HG02970 (cell line): ENCODE results near the gene RAB11FIP3.
"Not testable (repeated sequence)": the region's sequence is repeated elsewhere in the genome, so short reads cannot be mapped to it uniquely, and the experiment has no call there.

Experiments
- ATAC-seq: cut with Tn5 transposase; IDR thresholded peaks from one replicate; pipeline ENCODE4 v1.9.1; 2021; ENCODE audit warnings: mild to moderate bottlenecking, moderate library complexity, moderate number of reproducible peaks; ENCODE audit not compliant: unreplicated experiment, low FRiP score

Gene RAB11FIP3

DNA sequence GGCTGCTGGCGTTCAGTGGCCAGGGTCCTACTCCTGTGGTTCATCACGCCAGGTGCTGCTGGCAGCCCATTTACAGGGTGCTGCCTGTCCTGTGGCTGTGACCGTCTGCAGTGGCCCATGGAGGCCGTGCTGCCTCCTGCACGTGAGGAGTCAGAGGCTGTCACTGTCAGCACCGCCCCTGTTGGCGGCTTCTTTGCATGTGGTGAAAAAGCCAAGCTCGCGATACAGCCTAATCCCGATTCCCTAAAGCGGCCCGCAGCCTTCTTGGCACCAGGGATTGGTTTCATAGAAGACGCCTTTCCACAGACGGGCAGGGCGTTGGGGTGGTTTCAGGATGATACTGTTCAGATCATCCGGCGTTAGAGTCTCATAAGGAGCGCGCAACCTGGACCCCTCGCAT, 35.3 kb downstream of the RAB11FIP3 start:
- ATAC-seq = no peak

DNA sequence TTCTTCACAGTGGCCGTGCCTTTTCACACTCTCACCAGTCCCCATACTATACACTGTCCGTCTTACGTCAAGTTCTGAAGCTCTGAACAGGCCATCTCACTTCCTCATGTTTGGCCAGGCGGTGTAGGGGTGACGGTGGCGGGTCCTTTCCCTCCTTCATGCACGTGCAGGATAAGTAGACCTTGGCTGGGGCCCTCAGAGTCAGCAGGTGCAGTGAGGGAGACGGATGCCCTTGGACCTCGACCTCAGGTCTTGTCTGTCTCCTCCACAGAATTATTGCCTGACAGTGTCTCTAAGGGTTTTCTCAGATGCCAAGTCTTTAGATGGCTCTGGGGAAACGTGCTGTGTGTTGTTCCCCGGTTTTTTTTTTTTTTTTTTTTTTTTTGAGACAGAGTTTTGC, 37.6 kb downstream of the RAB11FIP3 start:
- ATAC-seq = no peak

GRCh38 chr16:466651-467050, 41.2 kb downstream of the RAB11FIP3 start:
- ATAC-seq = no peak

GRCh38 chr16:467249-467871, 41.9 kb downstream of the RAB11FIP3 start:
- ATAC-seq = not testable (repeated sequence)

- ATAC-seq = no peak
These were observed 42.8 kb downstream of the RAB11FIP3 start for GRCh38 chr16:468068-468821.

- not testable (repeated sequence) for ATAC-seq
These were observed 44.0 kb downstream of the RAB11FIP3 start for GRCh38 chr16:469459-469858.

DNA sequence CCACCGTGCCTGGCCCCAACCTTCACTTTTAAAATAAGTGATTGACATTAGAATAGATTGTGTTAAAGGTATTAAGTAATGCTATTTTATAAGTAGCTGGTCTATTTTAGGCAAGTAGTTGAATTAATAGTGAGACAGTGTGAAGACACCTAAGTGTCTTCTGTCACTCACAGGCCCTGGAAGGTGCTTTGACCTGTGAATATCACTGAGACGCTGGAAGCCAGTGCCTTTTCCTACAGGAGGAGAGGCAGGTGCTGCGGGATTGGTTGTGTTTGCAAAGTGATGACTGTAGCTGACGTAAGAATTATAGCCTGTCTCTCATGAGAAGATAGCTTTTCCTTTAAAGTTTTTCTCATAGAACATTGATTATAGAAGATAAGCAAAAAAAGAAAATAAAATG, 45.0 kb downstream of the RAB11FIP3 start:
- no peak for ATAC-seq

DNA sequence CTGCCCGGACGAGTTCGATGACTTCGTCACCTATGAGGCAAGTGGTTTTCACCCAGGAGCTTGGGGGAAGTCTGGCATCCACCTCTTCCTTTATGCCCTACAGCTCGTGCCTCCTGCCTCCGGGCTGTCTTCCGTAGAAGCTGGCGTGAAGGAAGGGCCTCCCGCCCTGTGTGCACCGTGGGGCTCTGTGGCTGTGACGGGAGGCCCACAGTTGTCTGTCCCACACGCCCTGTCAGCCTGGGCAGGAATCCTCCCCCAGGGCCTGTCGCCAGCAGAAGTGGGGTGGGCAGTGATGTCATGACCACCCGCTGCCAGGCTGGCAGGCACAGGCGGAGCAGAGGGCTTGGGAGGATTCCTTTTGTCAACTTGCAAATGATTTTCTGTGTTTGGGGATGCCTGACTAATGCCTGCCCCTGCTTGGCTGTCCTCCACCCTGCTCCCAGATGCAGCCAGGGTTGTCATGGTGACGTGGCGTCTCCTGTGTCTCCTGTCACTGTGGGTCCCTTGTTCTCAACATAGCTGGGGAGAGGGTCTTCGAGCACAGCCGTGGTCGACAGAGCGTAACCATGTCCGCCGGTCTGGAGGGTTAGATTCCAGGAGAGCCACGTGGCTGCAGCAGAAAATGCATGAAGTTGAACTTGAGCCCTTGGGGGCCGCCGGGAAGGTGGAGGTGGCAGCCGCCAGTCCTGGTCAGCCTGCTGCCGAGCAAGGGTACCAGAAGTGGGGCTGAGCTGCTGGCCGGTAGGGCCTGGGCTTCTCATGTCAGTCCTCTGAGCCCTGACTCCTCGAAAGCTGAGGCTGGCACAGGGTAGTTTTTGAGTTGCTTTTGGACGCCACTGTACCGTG, 46.1 kb downstream of the RAB11FIP3 start:
- ATAC-seq = no peak

DNA sequence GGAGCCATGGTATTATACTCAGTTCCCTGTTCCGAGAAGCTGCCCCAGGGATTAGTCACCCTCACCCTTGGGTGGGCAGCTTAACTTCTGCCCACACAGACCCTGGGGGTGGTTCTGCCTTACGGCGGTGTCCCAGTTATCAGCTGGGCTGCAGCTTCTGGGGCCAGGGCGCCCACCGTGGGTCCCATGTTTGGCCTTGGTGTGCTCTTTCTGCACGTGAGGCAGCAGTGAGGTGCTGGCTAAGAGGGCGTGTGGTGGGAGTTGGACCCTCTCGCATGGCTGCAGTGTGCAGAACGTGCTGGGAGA, 46.7 kb downstream of the RAB11FIP3 start:
- ATAC-seq = no peak

DNA sequence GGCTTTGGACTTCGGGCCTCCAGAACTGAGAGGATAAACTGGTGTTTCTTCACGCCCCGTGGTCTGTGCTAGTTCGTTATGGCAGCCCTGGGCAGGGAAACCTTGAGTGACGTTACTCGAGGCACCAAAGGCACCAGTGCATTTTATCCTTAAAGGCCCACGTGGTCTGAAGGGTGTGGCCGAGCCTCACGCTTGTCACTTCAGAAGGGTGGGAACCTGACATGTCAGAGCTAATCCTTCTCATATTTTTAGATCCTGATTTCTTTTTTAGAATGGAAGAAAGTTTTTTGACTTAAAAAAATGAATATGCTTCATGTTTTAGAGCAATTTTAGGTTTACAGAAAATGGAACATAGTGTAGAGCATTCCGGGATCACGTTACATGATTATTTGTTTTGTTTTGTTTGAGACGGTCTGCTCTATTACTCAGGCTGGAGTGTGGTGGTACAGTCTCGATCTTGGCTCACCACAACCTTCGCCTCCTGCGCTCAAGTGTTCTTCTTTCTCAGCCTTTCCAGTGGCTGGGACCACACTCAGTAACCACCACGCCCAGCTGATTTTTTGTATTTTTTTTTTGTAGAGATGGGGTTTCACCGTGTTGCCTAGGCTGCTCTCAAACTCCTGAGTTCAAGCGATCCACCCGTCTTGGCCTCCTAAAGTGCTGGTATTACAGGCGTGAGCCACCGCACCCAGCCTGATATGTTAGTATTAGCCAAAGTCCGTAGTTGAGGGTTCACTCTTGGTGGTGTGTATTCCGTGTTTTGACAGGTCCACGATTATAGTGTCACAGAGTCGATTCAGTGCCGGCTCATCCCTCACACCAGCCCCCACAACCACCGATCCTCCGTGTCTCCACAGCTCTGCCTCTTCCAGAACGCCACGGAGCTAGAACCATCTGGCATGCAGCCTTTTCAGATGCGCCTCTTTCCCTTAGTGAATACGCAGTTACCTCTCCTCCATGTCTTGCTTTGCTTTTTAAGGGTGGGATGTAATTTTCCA, 47.9 kb downstream of the RAB11FIP3 start:
- no peak for ATAC-seq

DNA sequence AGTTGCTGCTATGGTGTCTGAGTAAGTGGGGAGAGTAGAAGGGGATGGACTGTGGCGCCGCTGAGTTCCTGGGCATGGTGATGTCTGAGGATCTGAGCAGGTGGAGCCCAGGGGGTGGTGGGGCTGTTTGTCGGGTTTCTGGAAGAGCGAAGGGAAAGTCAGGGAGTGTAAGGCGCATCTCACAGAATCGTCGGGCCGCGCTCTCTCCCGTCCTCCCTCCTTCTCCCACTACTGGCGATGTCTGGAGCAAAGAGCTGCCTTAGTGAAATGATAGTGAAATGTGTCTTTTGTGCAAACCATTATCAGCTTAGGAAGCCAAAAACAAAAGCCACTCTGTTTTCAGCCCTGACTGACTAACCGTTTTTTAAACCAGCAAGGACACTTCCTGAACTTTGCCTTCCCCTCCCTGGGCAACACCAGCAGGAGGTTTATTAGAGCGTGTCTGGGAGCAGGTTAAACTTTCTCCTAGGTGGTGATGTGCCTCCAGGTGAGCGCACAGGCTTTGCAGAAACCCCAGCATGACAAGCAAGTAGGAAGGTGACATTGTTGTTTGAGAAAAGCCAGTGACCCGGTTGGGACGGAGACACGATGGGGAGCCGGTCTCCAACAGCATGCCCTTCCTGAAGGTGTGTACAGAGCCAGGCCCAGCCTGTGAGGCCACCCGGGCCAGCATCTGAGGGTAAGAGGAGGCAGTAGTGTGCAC, 49.1 kb downstream of the RAB11FIP3 start:
- ATAC-seq = no peak

DNA sequence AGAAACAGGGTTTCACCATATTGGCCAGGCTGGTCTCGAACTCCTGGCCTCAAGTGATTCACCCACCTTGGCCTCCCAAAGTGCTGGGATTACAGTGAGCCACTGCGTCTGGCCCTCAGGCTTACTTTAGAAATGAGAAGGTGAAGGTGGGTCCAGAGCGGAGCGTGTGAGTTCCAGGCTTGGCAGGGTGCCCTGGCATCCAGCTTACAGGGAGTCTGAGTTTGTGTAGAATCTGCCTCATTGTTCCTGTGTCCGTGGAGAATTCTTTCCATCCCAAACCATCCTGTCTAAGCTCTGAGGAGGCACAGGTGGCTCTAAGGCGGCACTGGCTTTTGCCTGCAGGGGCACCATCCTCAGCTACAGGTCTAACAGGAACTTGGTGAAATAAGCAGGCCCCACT, 50.6 kb downstream of the RAB11FIP3 start:
- no peak for ATAC-seq

GRCh38 chr16:477301-478157, 52.1 kb downstream of the RAB11FIP3 start:
- ATAC-seq = no peak

- not testable (repeated sequence) for ATAC-seq
These were observed 52.8 kb downstream of the RAB11FIP3 start for GRCh38 chr16:478287-478686.

- no peak for ATAC-seq
These were observed 57.2 kb downstream of the RAB11FIP3 start for GRCh38 chr16:482468-483185.

DNA sequence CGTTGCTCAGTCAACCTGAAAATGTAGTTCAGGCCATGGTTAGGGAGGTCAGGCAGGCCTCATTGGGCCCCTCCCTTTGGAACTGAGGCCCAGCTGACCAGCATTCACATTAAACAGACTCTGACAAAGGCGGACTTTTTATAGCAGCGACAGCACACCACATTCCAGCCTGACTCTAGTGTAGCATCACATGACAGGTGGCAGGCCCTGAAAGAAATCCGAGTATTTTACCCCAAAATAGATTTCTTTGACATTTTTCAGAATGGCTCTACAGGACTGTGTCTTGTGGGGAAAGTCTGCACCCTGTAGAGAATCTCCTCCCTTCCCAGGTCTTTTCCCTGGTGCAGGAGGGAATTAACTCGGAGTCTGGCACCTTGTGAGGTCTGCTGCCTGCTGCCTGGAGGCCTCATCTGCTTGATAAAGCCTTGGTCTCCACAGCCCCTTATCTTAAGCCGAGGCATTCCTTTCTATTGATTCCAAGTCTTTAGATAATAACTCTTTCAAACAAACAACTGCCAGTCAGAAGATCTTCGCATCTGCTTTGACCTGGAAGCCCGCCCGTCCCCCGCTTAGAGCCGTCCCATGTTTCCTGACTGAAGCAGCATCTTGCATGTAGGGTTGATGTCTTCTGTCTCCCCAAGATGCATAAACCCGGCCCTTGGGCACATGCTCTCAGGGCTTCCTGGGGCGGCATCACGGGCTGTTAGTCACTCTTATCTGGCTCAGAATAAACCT, 58.1 kb downstream of the RAB11FIP3 start:
- no peak for ATAC-seq

GRCh38 chr16:489606-490005, 64.2 kb downstream of the RAB11FIP3 start:
- no peak for ATAC-seq
